Measurements from ENCODE around the gene SPA17. TPM values are rescaled to one million over a fixed set of nuclear protein-coding genes. Genes with fewer than 3 reads are reported as not detected.

Gene SPA17
- polyA plus RNA-seq, 1 donor = 7.4 TPM

Other genes with a start within 250 kb of the SPA17 start
- gene OR8B4, start 249.0 kb upstream of the SPA17 start, polyA plus RNA-seq = not detected
- gene OR8B8, start 228.2 kb upstream of the SPA17 start, polyA plus RNA-seq = not detected
- gene OR8B12, start 130.2 kb upstream of the SPA17 start, polyA plus RNA-seq = not detected
- not detected for gene OR8A1, start 103.9 kb upstream of the SPA17 start, polyA plus RNA-seq
- gene PANX3, start 62.5 kb upstream of the SPA17 start, polyA plus RNA-seq = 0.03 TPM
- gene TBRG1, start 51.0 kb upstream of the SPA17 start, polyA plus RNA-seq = 45.3 TPM
- gene SIAE, start 165 bp upstream of the SPA17 start, polyA plus RNA-seq = 48.1 TPM
- 2.1 TPM for gene NRGN, start 66.0 kb downstream of the SPA17 start, polyA plus RNA-seq
- 5.0 TPM for gene VSIG2, start 78.4 kb downstream of the SPA17 start, polyA plus RNA-seq
- 15.0 TPM for gene ESAM, start 88.4 kb downstream of the SPA17 start, polyA plus RNA-seq
- gene MSANTD2, start 126.5 kb downstream of the SPA17 start, polyA plus RNA-seq = 23.2 TPM
- 17.3 TPM for gene ROBO3, start 191.5 kb downstream of the SPA17 start, polyA plus RNA-seq
- gene ROBO4, start 224.0 kb downstream of the SPA17 start, polyA plus RNA-seq = 5.1 TPM
- not detected for gene HEPN1, start 245.3 kb downstream of the SPA17 start, polyA plus RNA-seq